Mesothelial cell of epicardium (in vitro differentiated cells): Measurements from ENCODE around the gene MSMP. TPM values are rescaled to one million over a fixed set of nuclear protein-coding genes. Genes with fewer than 3 reads are reported as not detected.

ENCODE experiments used
- DNase-seq, 2 experiments: peaks; one replicate each; pipeline ENCODE4 v3.0.0; 2021; ENCODE audit warnings: low spot score in 2 of 2; ENCODE audit not compliant: unreplicated experiment in 2 of 2
- H3K27ac Mint-ChIP-seq: 2 replicates; pipeline ENCODE4 v1.8.0; 2021; ENCODE audit warnings: mixed read lengths
- H3K27me3 Mint-ChIP-seq: 2 replicates; pipeline ENCODE4 v1.8.0; 2021; ENCODE audit warnings: low read depth, mixed read lengths
- H3K36me3 Mint-ChIP-seq: 2 replicates; pipeline ENCODE4 v1.8.0; 2021; ENCODE audit warnings: mixed read lengths
- H3K4me1 Mint-ChIP-seq: 2 replicates; pipeline ENCODE4 v1.8.0; 2021; ENCODE audit warnings: mixed read lengths
- H3K4me3 Mint-ChIP-seq: 2 replicates; pipeline ENCODE4 v1.8.0; 2021; ENCODE audit warnings: mild to moderate bottlenecking, moderate library complexity, mixed read lengths
- H3K9me3 Mint-ChIP-seq: 2 replicates; pipeline ENCODE4 v1.8.0; 2021; ENCODE audit warnings: mixed read lengths
- CTCF ChIP-seq: fragments of 200-600 bp; sonication (generic); IDR thresholded peaks from one replicate; pipeline ENCODE4 v1.5.0; 2021; ENCODE audit warnings: antibody characterized with exemption; ENCODE audit not compliant: unreplicated experiment
- total RNA-seq: library from RNA; stranded (reverse); gene quantifications from 3 replicates; pipeline ENCODE4 v1.2.1, GENCODE V29; 2021

The MSMP gene
- total RNA-seq, 1 donor from 2014 or later, result not detected

- H3K36me3 Mint-ChIP-seq, result peaks cover 9% of the 10 kb centered on the region
- H3K9me3 Mint-ChIP-seq, result peaks cover 3% of the 10 kb centered on the region
- peaks cover 8% of the 10 kb centered on the region for H3K4me1 Mint-ChIP-seq
- no peak overlapping the region for H3K27ac Mint-ChIP-seq
- DNase-seq, result no peak
- peaks cover 2% of the 10 kb centered on the region for H3K27me3 Mint-ChIP-seq
- no peak for TF ChIP-seq CTCF
- no peak overlapping the region for H3K4me3 Mint-ChIP-seq
These were observed 24.4 kb upstream of the MSMP start for GRCh38 chr9:35778496-35778895.

- H3K4me3 Mint-ChIP-seq, result no peak overlapping the region
- no peak for DNase-seq
- peaks cover 6% of the 10 kb centered on the region for H3K36me3 Mint-ChIP-seq
- TF ChIP-seq CTCF, result no peak
- H3K9me3 Mint-ChIP-seq, result no peaks in the 10 kb centered on the region
- peaks cover 2% of the 10 kb centered on the region for H3K27me3 Mint-ChIP-seq
- peaks cover 8% of the 10 kb centered on the region for H3K4me1 Mint-ChIP-seq
- peak overlapping the region; percentile 47 for H3K27ac Mint-ChIP-seq
These were observed 21.9 kb upstream of the MSMP start for GRCh38 chr9:35776018-35776417.

GRCh38 chr9:35774907-35775635 lies 21.0 kb upstream of the MSMP start:
- no peak for TF ChIP-seq CTCF
- Mint-ChIP-seq H3K27me3 (peaks cover under 1% of the 10 kb centered on the region), H3K9me3 (no peaks in the 10 kb centered on the region), H3K4me3 (no peak overlapping the region), H3K36me3 (peaks cover under 1% of the 10 kb centered on the region), H3K27ac (no peak overlapping the region), H3K4me1 (peaks cover 8% of the 10 kb centered on the region)
- no peak for DNase-seq

- Mint-ChIP-seq H3K9me3 (no peaks in the 10 kb centered on the region), H3K27me3 (no peaks in the 10 kb centered on the region)
- TF ChIP-seq CTCF, result no peak
These were observed 17.9 kb upstream of the MSMP start for GRCh38 chr9:35771943-35772342.

GRCh38 chr9:35771534-35771933 lies 17.5 kb upstream of the MSMP start:
- Mint-ChIP-seq H3K4me1 (peaks cover 8% of the 10 kb centered on the region), H3K4me3 (no peak overlapping the region), H3K27ac (no peak overlapping the region), H3K9me3 (no peaks in the 10 kb centered on the region), H3K36me3 (no peaks in the 10 kb centered on the region), H3K27me3 (no peaks in the 10 kb centered on the region)
- no peak for DNase-seq
- no peak for TF ChIP-seq CTCF

More at GRCh38 chr9:35771943-35772342, 17.9 kb upstream of the MSMP start:
- no peak overlapping the region for H3K4me3 Mint-ChIP-seq
- no peak for DNase-seq
- peaks cover 8% of the 10 kb centered on the region for H3K4me1 Mint-ChIP-seq
- no peak overlapping the region for H3K27ac Mint-ChIP-seq
- no peaks in the 10 kb centered on the region for H3K36me3 Mint-ChIP-seq
